OCI-LY1 (cell line): ENCODE results near the gene TAOK1.

Source experiments
- H2AFZ ChIP-seq: fragments of 200-600 bp; sonication (generic), shearing (Covaris generic); 2 replicates; pipeline ENCODE4 v1.6.0; 2014; ENCODE audit warnings: antibody characterized with exemption, mild to moderate bottlenecking, low read length
- H3F3A ChIP-seq: fragments of 200-600 bp; sonication (generic), shearing (Covaris generic); 2 replicates; pipeline ENCODE4 v1.6.0; 2014; ENCODE audit warnings: mild to moderate bottlenecking, antibody characterized with exemption, low read length, moderate library complexity; ENCODE audit not compliant: insufficient read depth
- H3K27ac ChIP-seq: fragments of 200-600 bp; sonication (generic); 2 replicates; pipeline ENCODE4 v1.5.1; 2014; ENCODE audit warnings: low read length, mixed run types, mild to moderate bottlenecking, low read depth; ENCODE audit not compliant: poor library complexity, severe bottlenecking
- H3K27me3 ChIP-seq: fragments of 200-600 bp; sonication (generic); 2 replicates; pipeline ENCODE4 v1.6.0; 2014; ENCODE audit warnings: antibody characterized with exemption, mild to moderate bottlenecking, low read length, moderate library complexity; ENCODE audit not compliant: insufficient read depth
- H3K36me3 ChIP-seq: fragments of 200-600 bp; sonication (generic); 2 replicates; pipeline ENCODE4 v1.6.1; 2014; ENCODE audit warnings: mild to moderate bottlenecking, antibody characterized with exemption, low read length, moderate library complexity, mixed read lengths; ENCODE audit not compliant: insufficient read depth
- H3K4me1 ChIP-seq: fragments of 200-600 bp; sonication (generic); 2 replicates; pipeline ENCODE4 v1.5.1; 2014; ENCODE audit warnings: mild to moderate bottlenecking, low read length, moderate library complexity; ENCODE audit not compliant: insufficient read depth, severe bottlenecking
- H3K4me2 ChIP-seq: fragments of 200-600 bp; sonication (generic), shearing (Covaris generic); 2 replicates; pipeline ENCODE4 v1.6.1; 2014; ENCODE audit warnings: low read length
- H3K4me3 ChIP-seq: fragments of 200-600 bp; sonication (generic); 2 replicates; pipeline ENCODE4 v1.5.1; 2014; ENCODE audit warnings: low read length, low read depth, mild to moderate bottlenecking, mixed read lengths; ENCODE audit not compliant: poor library complexity, severe bottlenecking
- H3K79me2 ChIP-seq: fragments of 200-600 bp; shearing (Covaris generic); 2 replicates; pipeline ENCODE4 v1.6.1; 2016; ENCODE audit warnings: mixed run types, low read length, mixed read lengths; ENCODE audit not compliant: insufficient read depth
- H3K9ac ChIP-seq: fragments of 200-600 bp; sonication (generic), shearing (Covaris generic); 2 replicates; pipeline ENCODE4 v1.6.1; 2014; ENCODE audit warnings: mild to moderate bottlenecking, low read length, mixed read lengths
- H3K9me2 ChIP-seq: fragments of 200-600 bp; sonication (generic), shearing (Covaris generic); 2 replicates; pipeline ENCODE4 v1.6.1; 2014; ENCODE audit warnings: low read depth, mild to moderate bottlenecking, low read length, mixed read lengths
- H3K9me3 ChIP-seq: fragments of 200-600 bp; shearing (Covaris generic); 2 replicates; pipeline ENCODE4 v1.6.1; 2014; ENCODE audit warnings: low read length, mixed read lengths
- H4K20me1 ChIP-seq: fragments of 200-600 bp; sonication (generic), shearing (Covaris generic); 2 replicates; pipeline ENCODE4 v1.6.0; 2016; ENCODE audit warnings: mild to moderate bottlenecking, low read length; ENCODE audit not compliant: insufficient read depth
- EZH2 ChIP-seq: fragments of 200-600 bp; sonication (generic), shearing (Covaris generic); IDR thresholded peaks from 2 replicates; pipeline ENCODE4 v1.8.0; 2017; ENCODE audit warnings: borderline replicate concordance, mixed run types, mild to moderate bottlenecking, antibody characterized with exemption, low read length, moderate library complexity, mixed read lengths
- TF ChIP-seq, protein P1 (sequence below): fragments of 200-600 bp; sonication (generic), shearing (Covaris generic); IDR thresholded peaks from 2 replicates; pipeline ENCODE4 v1.5.1; 2017; ENCODE audit warnings: mild to moderate bottlenecking, antibody characterized with exemption, low read length, moderate library complexity, mixed read lengths

Gene TAOK1

DNA sequence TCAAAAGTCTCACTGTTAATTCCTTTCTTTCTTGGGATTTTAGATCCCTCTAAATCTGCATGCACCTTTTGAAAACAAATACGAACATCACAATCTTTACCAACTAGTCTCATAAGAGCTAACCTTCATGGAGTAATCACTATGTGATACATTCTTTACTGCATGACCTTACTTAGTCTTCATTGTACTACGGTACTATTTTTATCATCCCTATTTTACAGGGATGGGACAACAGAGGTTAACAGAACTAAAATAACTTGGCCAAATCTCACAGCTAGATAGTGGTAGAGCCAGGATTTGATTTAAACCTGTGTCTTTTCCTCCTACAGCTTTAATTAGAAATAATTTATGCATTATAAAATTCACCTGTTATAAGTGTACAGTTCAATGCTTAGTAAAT lies 32.9 kb upstream of the TAOK1 start:
- Histone ChIP-seq H3K9me2 (no peaks in the 10 kb centered on the region), H3K79me2 (no peaks in the 10 kb centered on the region), H3K27ac (no peak overlapping the region), H3K4me1 (no peaks in the 10 kb centered on the region), H3K9me3 (no peaks in the 10 kb centered on the region), H3K9ac (no peak overlapping the region), H3K4me3 (no peak overlapping the region), H3K36me3 (no peaks in the 10 kb centered on the region), H4K20me1 (no peaks in the 10 kb centered on the region), H3K27me3 (no peaks in the 10 kb centered on the region), H3F3A (no peaks in the 10 kb centered on the region), H2AFZ (no peak overlapping the region), H3K4me2 (no peak overlapping the region)
- TF ChIP-seq, protein P1, sequence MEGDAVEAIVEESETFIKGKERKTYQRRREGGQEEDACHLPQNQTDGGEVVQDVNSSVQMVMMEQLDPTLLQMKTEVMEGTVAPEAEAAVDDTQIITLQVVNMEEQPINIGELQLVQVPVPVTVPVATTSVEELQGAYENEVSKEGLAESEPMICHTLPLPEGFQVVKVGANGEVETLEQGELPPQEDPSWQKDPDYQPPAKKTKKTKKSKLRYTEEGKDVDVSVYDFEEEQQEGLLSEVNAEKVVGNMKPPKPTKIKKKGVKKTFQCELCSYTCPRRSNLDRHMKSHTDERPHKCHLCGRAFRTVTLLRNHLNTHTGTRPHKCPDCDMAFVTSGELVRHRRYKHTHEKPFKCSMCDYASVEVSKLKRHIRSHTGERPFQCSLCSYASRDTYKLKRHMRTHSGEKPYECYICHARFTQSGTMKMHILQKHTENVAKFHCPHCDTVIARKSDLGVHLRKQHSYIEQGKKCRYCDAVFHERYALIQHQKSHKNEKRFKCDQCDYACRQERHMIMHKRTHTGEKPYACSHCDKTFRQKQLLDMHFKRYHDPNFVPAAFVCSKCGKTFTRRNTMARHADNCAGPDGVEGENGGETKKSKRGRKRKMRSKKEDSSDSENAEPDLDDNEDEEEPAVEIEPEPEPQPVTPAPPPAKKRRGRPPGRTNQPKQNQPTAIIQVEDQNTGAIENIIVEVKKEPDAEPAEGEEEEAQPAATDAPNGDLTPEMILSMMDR, result no peak
- no peak for TF ChIP-seq EZH2

DNA sequence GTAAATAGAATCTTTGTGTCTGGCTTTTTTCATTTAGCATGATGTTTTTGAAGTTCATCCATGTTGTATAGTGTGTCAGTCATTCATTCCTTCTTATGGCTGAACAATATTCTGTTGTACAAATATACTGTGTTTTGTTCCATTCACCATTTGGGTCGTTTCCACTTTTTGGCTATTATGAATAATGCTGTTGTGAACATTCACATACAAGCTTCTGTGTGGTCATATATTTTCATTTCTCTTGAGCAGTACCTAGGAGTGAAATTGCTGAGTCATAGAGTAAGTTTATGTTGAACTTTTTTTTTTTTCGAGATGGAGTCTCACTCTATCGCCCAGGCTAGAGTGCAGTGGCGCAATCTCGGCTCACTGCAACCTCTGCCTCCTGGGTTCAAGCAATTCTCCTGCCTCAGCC lies 32.3 kb upstream of the TAOK1 start:
- Histone ChIP-seq H3F3A (no peaks in the 10 kb centered on the region), H3K9me2 (no peaks in the 10 kb centered on the region), H3K9me3 (no peaks in the 10 kb centered on the region), H3K4me3 (no peak overlapping the region), H3K4me1 (no peaks in the 10 kb centered on the region), H4K20me1 (no peaks in the 10 kb centered on the region), H3K79me2 (no peaks in the 10 kb centered on the region), H3K27me3 (no peaks in the 10 kb centered on the region), H2AFZ (no peak overlapping the region), H3K9ac (no peak overlapping the region), H3K4me2 (no peak overlapping the region), H3K27ac (no peak overlapping the region), H3K36me3 (no peaks in the 10 kb centered on the region)
- TF ChIP-seq, protein P1, result no peak
- TF ChIP-seq EZH2, result no peak

DNA sequence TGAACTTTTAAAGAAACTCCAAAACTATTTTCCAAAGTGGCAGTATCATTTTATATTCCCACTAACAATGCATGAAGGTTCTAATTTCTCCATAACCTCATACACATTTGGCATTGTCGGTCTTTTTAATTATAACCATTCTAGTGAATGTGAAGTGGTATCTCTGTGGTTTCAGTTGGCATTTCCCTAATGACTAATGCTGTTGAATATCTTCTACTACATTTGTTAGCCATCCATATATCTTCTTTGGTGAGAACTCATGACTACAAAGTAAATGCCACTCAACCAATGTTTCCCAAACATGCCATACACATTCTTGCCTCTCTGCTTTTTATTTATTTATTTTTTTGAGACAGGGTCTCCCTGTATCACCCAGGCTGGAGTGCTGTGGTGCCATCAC lies 31.7 kb upstream of the TAOK1 start:
- Histone ChIP-seq H3K27ac (no peak overlapping the region), H2AFZ (no peak overlapping the region), H3F3A (no peaks in the 10 kb centered on the region), H4K20me1 (no peaks in the 10 kb centered on the region), H3K36me3 (no peaks in the 10 kb centered on the region), H3K4me1 (no peaks in the 10 kb centered on the region), H3K4me2 (no peak overlapping the region), H3K9ac (no peak overlapping the region), H3K27me3 (no peaks in the 10 kb centered on the region), H3K9me2 (no peaks in the 10 kb centered on the region), H3K79me2 (no peaks in the 10 kb centered on the region), H3K9me3 (no peaks in the 10 kb centered on the region), H3K4me3 (no peak overlapping the region)
- TF ChIP-seq, protein P1, result no peak
- no peak for TF ChIP-seq EZH2
